Osteocyte (in vitro differentiated cells): ENCODE measurements around the gene STX11. TPM values are rescaled to one million over a fixed set of nuclear protein-coding genes. Genes with fewer than 3 reads are reported as not detected.

Experiments
- DNase-seq: peaks from one replicate; pipeline ENCODE4 v3.0.0; 2021; ENCODE audit warnings: mixed read lengths; ENCODE audit not compliant: unreplicated experiment; ENCODE audit errors: extremely low spot score
- H3K27ac Mint-ChIP-seq: one replicate; pipeline ENCODE4 v1.8.0; 2021; ENCODE audit warnings: mild to moderate bottlenecking, mixed read lengths; ENCODE audit not compliant: unreplicated experiment
- H3K27me3 Mint-ChIP-seq: one replicate; pipeline ENCODE4 v1.8.0; 2021; ENCODE audit warnings: mixed read lengths; ENCODE audit not compliant: unreplicated experiment
- H3K36me3 Mint-ChIP-seq: one replicate; pipeline ENCODE4 v1.8.0; 2021; ENCODE audit warnings: mixed read lengths; ENCODE audit not compliant: unreplicated experiment
- H3K4me1 Mint-ChIP-seq: one replicate; pipeline ENCODE4 v1.8.0; 2021; ENCODE audit warnings: mixed read lengths; ENCODE audit not compliant: unreplicated experiment
- H3K4me3 Mint-ChIP-seq: one replicate; pipeline ENCODE4 v1.8.0; 2021; ENCODE audit warnings: mild to moderate bottlenecking, moderate library complexity, mixed read lengths; ENCODE audit not compliant: unreplicated experiment
- H3K9me3 Mint-ChIP-seq: one replicate; pipeline ENCODE4 v1.8.0; 2021; ENCODE audit warnings: mixed read lengths; ENCODE audit not compliant: unreplicated experiment
- total RNA-seq: library from RNA; stranded (reverse); gene quantifications from 2 replicates; pipeline ENCODE4 v1.2.1, GENCODE V29; 2021
- TF ChIP-seq, protein P1 (sequence below): fragments of 200-600 bp; sonication (generic); IDR thresholded peaks from 2 replicates; pipeline ENCODE4 v1.5.0; 2021; ENCODE audit warnings: antibody characterized with exemption, mild to moderate bottlenecking, moderate library complexity

Gene STX11
- total RNA-seq, 1 donor from 2014 or later = 0.86 TPM

DNA sequence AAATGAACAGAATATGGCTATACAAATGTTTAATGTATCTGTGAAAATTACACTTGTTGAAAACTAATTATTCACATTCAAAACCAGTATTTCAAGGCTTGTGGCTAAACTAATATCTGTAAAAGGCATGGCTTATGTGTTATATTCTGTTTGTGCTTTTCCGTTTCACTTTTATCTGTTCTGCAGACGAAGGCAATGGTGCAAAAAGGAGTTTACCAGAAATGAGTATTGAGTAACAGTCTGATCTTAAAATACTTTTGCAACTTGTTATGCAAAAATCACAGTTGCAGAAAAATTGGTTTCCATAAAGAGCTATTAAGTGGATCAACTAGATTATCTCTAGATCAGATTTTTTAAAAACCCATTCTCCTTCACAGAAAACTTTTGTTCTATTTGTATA lies 9.4 kb upstream of the STX11 start:
- H3K36me3 Mint-ChIP-seq = no peaks in the 10 kb centered on the region
- no peak overlapping the region for H3K27ac Mint-ChIP-seq
- H3K4me1 Mint-ChIP-seq = peaks cover 2% of the 10 kb centered on the region
- no peak overlapping the region for H3K4me3 Mint-ChIP-seq
- DNase-seq = no peak
- TF ChIP-seq, protein P1, sequence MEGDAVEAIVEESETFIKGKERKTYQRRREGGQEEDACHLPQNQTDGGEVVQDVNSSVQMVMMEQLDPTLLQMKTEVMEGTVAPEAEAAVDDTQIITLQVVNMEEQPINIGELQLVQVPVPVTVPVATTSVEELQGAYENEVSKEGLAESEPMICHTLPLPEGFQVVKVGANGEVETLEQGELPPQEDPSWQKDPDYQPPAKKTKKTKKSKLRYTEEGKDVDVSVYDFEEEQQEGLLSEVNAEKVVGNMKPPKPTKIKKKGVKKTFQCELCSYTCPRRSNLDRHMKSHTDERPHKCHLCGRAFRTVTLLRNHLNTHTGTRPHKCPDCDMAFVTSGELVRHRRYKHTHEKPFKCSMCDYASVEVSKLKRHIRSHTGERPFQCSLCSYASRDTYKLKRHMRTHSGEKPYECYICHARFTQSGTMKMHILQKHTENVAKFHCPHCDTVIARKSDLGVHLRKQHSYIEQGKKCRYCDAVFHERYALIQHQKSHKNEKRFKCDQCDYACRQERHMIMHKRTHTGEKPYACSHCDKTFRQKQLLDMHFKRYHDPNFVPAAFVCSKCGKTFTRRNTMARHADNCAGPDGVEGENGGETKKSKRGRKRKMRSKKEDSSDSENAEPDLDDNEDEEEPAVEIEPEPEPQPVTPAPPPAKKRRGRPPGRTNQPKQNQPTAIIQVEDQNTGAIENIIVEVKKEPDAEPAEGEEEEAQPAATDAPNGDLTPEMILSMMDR = no peak
- H3K9me3 Mint-ChIP-seq = no peaks in the 10 kb centered on the region
- no peaks in the 10 kb centered on the region for H3K27me3 Mint-ChIP-seq

DNA sequence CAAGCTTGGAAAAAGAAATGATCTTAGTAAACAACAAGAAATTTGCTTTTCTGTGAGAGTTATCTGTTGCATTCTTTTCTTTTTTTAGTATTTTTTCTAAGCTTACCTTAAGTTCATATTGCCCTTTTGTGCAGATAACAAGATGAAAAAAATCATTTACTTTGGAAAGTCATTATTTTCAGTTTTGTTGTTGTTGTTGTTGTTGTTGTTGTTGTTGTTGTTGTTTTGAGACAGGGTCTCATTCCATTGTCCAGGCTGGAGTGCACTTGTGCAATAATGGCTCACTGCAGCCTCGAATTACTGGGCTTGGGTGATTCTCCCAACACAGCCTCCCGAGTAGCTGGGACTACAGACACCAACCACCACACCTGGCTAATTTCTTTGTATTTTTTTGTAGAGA lies 8.8 kb upstream of the STX11 start:
- Mint-ChIP-seq H3K4me1 (peaks cover 2% of the 10 kb centered on the region), H3K4me3 (no peak overlapping the region), H3K27ac (no peak overlapping the region), H3K36me3 (no peaks in the 10 kb centered on the region), H3K9me3 (no peaks in the 10 kb centered on the region), H3K27me3 (no peaks in the 10 kb centered on the region)
- TF ChIP-seq, protein P1 = no peak
- DNase-seq = no peak

DNA sequence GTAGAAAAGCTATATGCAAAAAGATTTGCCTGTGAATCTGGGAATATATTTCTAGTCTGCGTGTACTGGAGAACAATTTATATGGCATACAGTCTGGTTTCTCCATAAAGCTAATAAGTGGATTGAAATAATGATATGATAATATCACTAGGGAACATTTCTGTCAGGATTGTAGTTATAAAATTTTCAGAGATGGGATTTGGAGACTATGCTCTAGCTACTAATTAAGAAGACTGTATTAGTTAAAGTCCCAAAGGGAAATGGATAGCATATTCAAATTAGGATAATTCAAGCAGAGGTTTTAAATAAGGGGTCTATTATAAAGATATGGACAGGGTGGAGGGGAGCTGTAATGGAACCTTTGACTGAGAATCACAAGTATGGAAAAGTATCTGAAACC lies 7.2 kb upstream of the STX11 start:
- peaks cover 2% of the 10 kb centered on the region for H3K4me1 Mint-ChIP-seq
- H3K27me3 Mint-ChIP-seq = no peaks in the 10 kb centered on the region
- TF ChIP-seq, protein P1 = no peak
- H3K36me3 Mint-ChIP-seq = no peaks in the 10 kb centered on the region
- no peak overlapping the region for H3K4me3 Mint-ChIP-seq
- no peaks in the 10 kb centered on the region for H3K9me3 Mint-ChIP-seq
- no peak for DNase-seq
- H3K27ac Mint-ChIP-seq = no peak overlapping the region

DNA sequence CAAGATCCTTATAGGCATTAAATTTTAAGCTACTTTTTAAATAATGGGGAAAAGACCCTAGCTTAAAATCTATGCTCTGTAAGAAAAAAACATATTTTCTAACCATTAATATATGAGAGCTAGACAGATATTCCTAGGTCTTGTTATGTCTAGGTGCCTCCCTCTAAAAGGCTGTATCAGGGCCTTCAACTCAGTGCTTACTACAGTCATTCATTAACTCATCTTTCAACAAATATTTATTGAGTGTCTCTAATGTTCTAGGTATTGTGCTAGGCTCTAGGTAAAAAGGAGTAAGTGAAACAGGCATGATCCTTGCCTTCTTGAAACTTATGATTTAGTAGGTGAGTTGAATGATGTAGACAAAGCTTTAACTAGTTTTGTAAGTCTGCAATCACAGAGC lies 6.4 kb upstream of the STX11 start:
- no peak overlapping the region for H3K4me3 Mint-ChIP-seq
- H3K36me3 Mint-ChIP-seq = no peaks in the 10 kb centered on the region
- no peaks in the 10 kb centered on the region for H3K27me3 Mint-ChIP-seq
- TF ChIP-seq, protein P1 = no peak
- DNase-seq = no peak
- no peaks in the 10 kb centered on the region for H3K9me3 Mint-ChIP-seq
- peaks cover 2% of the 10 kb centered on the region for H3K4me1 Mint-ChIP-seq
- no peak overlapping the region for H3K27ac Mint-ChIP-seq

DNA sequence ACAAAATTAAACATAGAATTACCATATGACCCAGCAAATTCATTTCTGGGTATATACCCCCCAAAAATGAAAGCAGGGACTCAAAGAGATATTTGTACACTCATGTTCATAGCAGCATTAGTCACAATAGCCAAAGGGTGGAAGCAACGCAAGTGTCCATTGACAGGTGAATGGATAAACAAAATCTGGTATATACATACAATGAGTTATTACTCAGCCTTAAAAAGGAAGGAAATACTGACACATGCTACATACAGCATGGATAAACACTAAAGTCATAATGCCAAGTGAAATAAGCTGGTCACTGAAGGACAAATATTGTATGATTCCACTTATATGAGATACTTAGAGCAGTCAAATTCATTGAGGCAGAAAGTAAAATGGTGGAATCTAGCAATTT lies 5.3 kb upstream of the STX11 start:
- Mint-ChIP-seq H3K9me3 (no peaks in the 10 kb centered on the region), H3K27ac (no peak overlapping the region), H3K4me1 (peaks cover 4% of the 10 kb centered on the region), H3K36me3 (no peaks in the 10 kb centered on the region), H3K27me3 (no peaks in the 10 kb centered on the region), H3K4me3 (no peak overlapping the region)
- DNase-seq = no peak
- TF ChIP-seq, protein P1 = no peak
